ENCODE data around the gene NPHS1. TPM values are rescaled to one million over a fixed set of nuclear protein-coding genes. Genes with fewer than 3 reads are reported as not detected.

Gene NPHS1
- total RNA-seq, 1 donor from 2014 or later = 0.62 TPM

DNA sequence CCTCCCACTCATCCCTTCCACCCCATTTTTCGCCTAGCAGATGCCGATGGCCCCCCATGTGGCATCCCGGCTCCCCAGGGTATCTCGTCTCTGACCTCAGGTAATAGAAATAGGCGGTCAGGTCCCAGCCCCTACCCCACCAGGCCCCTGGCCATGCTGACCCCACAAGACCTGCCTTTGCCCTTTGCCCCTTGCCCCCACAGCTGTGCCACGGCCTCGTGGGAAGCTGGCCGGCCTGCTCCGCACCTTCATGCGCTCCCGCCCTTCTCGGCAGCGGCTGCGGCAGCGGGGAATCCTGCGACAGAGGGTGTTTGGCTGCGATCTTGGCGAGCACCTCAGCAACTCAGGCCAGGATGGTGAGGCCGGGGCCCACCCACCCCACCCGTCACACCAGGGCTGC, 71.6 kb downstream of the NPHS1 start:
- no peak overlapping the region for H3K27ac Mint-ChIP-seq
- H3K27me3 Mint-ChIP-seq (ENCODE audit: insufficient read depth, low read depth) = peaks cover 4% of the 10 kb centered on the region
- no peaks in the 10 kb centered on the region for H3K9me3 ChIP-seq (ENCODE audit: low read depth)
- H3K9me3 Mint-ChIP-seq = no peaks in the 10 kb centered on the region
- H3K27me3 ChIP-seq = peaks cover 28% of the 10 kb centered on the region
- peaks cover 40% of the 10 kb centered on the region for H4K20me1 ChIP-seq (ENCODE audit: low read depth)
- TF ChIP-seq EZH2 (IDR thresholded peaks at IDR 0.05) (no peak), EZH2phosphoT487 (IDR thresholded peaks at IDR 0.05) (no peak)
- TF ChIP-seq, protein P1, sequence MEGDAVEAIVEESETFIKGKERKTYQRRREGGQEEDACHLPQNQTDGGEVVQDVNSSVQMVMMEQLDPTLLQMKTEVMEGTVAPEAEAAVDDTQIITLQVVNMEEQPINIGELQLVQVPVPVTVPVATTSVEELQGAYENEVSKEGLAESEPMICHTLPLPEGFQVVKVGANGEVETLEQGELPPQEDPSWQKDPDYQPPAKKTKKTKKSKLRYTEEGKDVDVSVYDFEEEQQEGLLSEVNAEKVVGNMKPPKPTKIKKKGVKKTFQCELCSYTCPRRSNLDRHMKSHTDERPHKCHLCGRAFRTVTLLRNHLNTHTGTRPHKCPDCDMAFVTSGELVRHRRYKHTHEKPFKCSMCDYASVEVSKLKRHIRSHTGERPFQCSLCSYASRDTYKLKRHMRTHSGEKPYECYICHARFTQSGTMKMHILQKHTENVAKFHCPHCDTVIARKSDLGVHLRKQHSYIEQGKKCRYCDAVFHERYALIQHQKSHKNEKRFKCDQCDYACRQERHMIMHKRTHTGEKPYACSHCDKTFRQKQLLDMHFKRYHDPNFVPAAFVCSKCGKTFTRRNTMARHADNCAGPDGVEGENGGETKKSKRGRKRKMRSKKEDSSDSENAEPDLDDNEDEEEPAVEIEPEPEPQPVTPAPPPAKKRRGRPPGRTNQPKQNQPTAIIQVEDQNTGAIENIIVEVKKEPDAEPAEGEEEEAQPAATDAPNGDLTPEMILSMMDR (IDR thresholded peaks at IDR 0.05) = no peak
- no peaks in the 10 kb centered on the region for H3K79me2 ChIP-seq (ENCODE audit: low read depth)
- H3F3A ChIP-seq (ENCODE audit: low read depth) = peaks cover 29% of the 10 kb centered on the region
- H3K4me2 ChIP-seq = no peak overlapping the region
- H2AFZ ChIP-seq (replicated peaks) = no peak overlapping the region
- peaks cover 5% of the 10 kb centered on the region for H3K36me3 Mint-ChIP-seq
- H3K27ac ChIP-seq = no peak overlapping the region
- H3K36me3 ChIP-seq = no peaks in the 10 kb centered on the region
- H3K4me1 ChIP-seq = peaks cover 27% of the 10 kb centered on the region
- no peak overlapping the region for H3K4me3 Mint-ChIP-seq
- DNase-seq (ENCODE audit: low spot score) = no peak
- peaks cover 13% of the 10 kb centered on the region for H3K4me1 Mint-ChIP-seq
- H3K9ac ChIP-seq = no peak overlapping the region
- no peak overlapping the region for H3K4me3 ChIP-seq

- no peaks in the 10 kb centered on the region for H3K36me3 ChIP-seq
- H3K9ac ChIP-seq = no peak overlapping the region
- peaks cover 27% of the 10 kb centered on the region for H3F3A ChIP-seq (ENCODE audit: low read depth)
- no peaks in the 10 kb centered on the region for H3K9me3 Mint-ChIP-seq
- H2AFZ ChIP-seq (replicated peaks) = no peak overlapping the region
- TF ChIP-seq EZH2phosphoT487 (IDR thresholded peaks at IDR 0.05) = no peak
- TF ChIP-seq EZH2 (IDR thresholded peaks at IDR 0.05) = no peak
- TF ChIP-seq, protein P1 (IDR thresholded peaks at IDR 0.05) = no peak
- peaks cover 21% of the 10 kb centered on the region for H3K27me3 ChIP-seq
- DNase-seq (ENCODE audit: low spot score) = no peak
- H4K20me1 ChIP-seq (ENCODE audit: low read depth) = peaks cover 35% of the 10 kb centered on the region
- no peaks in the 10 kb centered on the region for H3K79me2 ChIP-seq (ENCODE audit: low read depth)
- H3K27ac Mint-ChIP-seq = no peak overlapping the region
- H3K9me3 ChIP-seq (ENCODE audit: low read depth) = no peaks in the 10 kb centered on the region
- H3K4me1 Mint-ChIP-seq = peaks cover 15% of the 10 kb centered on the region
- no peak overlapping the region for H3K4me3 Mint-ChIP-seq
- H3K36me3 Mint-ChIP-seq = peaks cover 5% of the 10 kb centered on the region
- H3K27ac ChIP-seq = no peak overlapping the region
- H3K4me2 ChIP-seq = no peak overlapping the region
- peaks cover 6% of the 10 kb centered on the region for H3K27me3 Mint-ChIP-seq (ENCODE audit: insufficient read depth, low read depth)
- no peak overlapping the region for H3K4me3 ChIP-seq
- H3K4me1 ChIP-seq = peaks cover 26% of the 10 kb centered on the region
Measured at GRCh38 chr19:35780058-35780457, 72.2 kb downstream of the NPHS1 start.

DNA sequence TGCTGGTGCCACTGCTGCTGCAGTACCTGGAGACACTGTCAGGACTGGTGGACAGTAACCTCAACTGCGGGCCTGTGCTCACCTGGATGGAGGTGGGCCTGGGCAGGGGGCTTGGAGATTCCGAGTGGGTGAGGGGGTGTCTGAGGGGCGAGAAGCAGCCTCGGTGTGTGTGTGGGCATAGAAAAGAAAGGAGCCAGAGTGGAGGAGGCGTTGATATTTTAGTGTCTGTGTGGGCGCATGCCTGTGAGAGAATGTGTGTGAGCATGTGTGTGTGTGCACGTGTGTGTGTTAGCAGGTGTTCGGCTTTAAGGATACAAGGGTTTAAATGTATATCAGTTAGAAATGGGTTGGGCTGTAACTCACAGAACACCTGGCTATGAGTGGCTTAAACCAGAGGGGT, 73.3 kb downstream of the NPHS1 start:
- DNase-seq (ENCODE audit: low spot score) = no peak
- Histone ChIP-seq H3K4me2 (no peak overlapping the region), H3K27me3 (peaks cover 18% of the 10 kb centered on the region), H3K36me3 (no peaks in the 10 kb centered on the region), H3K79me2 (ENCODE audit: low read depth) (no peaks in the 10 kb centered on the region), H4K20me1 (ENCODE audit: low read depth) (peaks cover 38% of the 10 kb centered on the region), H3K9me3 (ENCODE audit: low read depth) (no peaks in the 10 kb centered on the region), H2AFZ (replicated peaks) (no peak overlapping the region), H3K4me3 (no peak overlapping the region), H3F3A (ENCODE audit: low read depth) (peaks cover 29% of the 10 kb centered on the region), H3K9ac (no peak overlapping the region), H3K27ac (no peak overlapping the region), H3K4me1 (peaks cover 25% of the 10 kb centered on the region)
- peaks cover 5% of the 10 kb centered on the region for H3K36me3 Mint-ChIP-seq
- no peaks in the 10 kb centered on the region for H3K9me3 Mint-ChIP-seq
- no peak overlapping the region for H3K4me3 Mint-ChIP-seq
- no peak overlapping the region for H3K27ac Mint-ChIP-seq
- H3K4me1 Mint-ChIP-seq = peaks cover 24% of the 10 kb centered on the region
- peaks cover 7% of the 10 kb centered on the region for H3K27me3 Mint-ChIP-seq (ENCODE audit: insufficient read depth, low read depth)
- TF ChIP-seq, protein P1 (IDR thresholded peaks at IDR 0.05) = no peak
- TF ChIP-seq EZH2phosphoT487 (IDR thresholded peaks at IDR 0.05) (no peak), EZH2 (IDR thresholded peaks at IDR 0.05) (no peak)
